Cardiac muscle cell (in vitro differentiated cells and primary cell): ENCODE data around the gene POC1A. TPM values are rescaled to one million over a fixed set of nuclear protein-coding genes. Genes with fewer than 3 reads are reported as not detected.
A peak's percentile ranks its signal among the peaks of the same experiment; 100 is the strongest.

Experiments
- DNase-seq, 2 donors: peaks; one replicate each; pipeline versions ENCODE4 v3.0.0 to v3.0.0-alpha.2; 2010 to 2017; ENCODE audit warnings: low read depth in 1 of 2, low spot score in 1 of 2
- H3K27ac ChIP-seq: fragments of 200-600 bp; sonication (generic); 2 replicates; pipeline ENCODE4 v1.5.1; 2016
- H3K27me3 ChIP-seq: fragments of 200-600 bp; sonication (generic); 2 replicates; pipeline ENCODE4 v1.6.0; 2016; ENCODE audit warnings: control low read depth
- H3K36me3 ChIP-seq: fragments of 200-600 bp; sonication (generic); 2 replicates; pipeline ENCODE4 v1.5.1; 2016; ENCODE audit warnings: control low read depth
- H3K4me1 ChIP-seq: fragments of 200-600 bp; sonication (generic); 2 replicates; pipeline ENCODE4 v1.8.1; 2017; ENCODE audit warnings: low read depth, mild to moderate bottlenecking, mixed run types
- H3K4me3 ChIP-seq: fragments of 200-600 bp; sonication (generic); 2 replicates; pipeline ENCODE4 v1.5.1; 2016; ENCODE audit warnings: mild to moderate bottlenecking
- H3K9me3 ChIP-seq: fragments of 200-600 bp; sonication (generic); 2 replicates; pipeline ENCODE4 v1.5.1; 2017; ENCODE audit warnings: low read depth, mild to moderate bottlenecking, control low read depth
- polyA plus RNA-seq: library from polyadenylated mRNA; unstranded; fragments of >200 nt; fragmentation: Nextera tagmentation; extraction: Ambion mirVana; gene quantifications from 2 replicates; pipeline ENCODE4 v1.2.1, GENCODE V29; 2016
- total RNA-seq: library from RNA; depleted of rRNA; stranded (reverse); fragments of >200 nt; gene quantifications from 2 replicates; pipeline ENCODE4 v1.2.3, GENCODE V29; 2016
- TF ChIP-seq, protein P1 (sequence below): IDR thresholded peaks from 2 replicates; pipeline ENCODE4 v1.5.1; 2012; ENCODE audit warnings: low read depth, mild to moderate bottlenecking, low read length

POC1A gene
- total and polyA plus RNA-seq, 2 experiments from 2014 or later: 10.6 to 12.4 TPM

DNA sequence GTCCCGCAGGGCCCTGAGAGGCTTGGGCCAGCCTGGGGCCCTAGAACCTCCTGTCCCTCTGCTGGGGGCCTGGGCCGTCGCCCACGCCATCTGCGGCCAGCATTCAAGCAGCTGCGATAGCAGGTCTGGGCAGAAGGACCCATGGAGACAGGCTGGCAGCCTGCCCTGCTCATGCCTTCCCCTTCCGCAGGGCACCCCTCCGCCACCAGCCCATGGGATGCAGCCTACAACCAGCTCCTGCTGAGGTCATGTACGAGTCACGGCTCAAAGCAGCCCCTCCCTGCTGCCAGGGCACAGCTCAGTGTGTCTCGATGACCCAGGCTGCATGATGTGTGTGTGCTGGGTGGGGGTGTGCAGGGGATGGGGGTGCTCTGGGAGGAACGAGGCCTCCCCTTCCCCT lies 125.7 kb downstream of the POC1A start:
- no peak for DNase-seq
- Histone ChIP-seq H3K9me3 (no peaks in the 10 kb centered on the region), H3K4me1 (peaks cover 58% of the 10 kb centered on the region), H3K36me3 (no peaks in the 10 kb centered on the region), H3K27ac (no peak overlapping the region), H3K27me3 (no peaks in the 10 kb centered on the region), H3K4me3 (no peak overlapping the region)
- TF ChIP-seq, protein P1, sequence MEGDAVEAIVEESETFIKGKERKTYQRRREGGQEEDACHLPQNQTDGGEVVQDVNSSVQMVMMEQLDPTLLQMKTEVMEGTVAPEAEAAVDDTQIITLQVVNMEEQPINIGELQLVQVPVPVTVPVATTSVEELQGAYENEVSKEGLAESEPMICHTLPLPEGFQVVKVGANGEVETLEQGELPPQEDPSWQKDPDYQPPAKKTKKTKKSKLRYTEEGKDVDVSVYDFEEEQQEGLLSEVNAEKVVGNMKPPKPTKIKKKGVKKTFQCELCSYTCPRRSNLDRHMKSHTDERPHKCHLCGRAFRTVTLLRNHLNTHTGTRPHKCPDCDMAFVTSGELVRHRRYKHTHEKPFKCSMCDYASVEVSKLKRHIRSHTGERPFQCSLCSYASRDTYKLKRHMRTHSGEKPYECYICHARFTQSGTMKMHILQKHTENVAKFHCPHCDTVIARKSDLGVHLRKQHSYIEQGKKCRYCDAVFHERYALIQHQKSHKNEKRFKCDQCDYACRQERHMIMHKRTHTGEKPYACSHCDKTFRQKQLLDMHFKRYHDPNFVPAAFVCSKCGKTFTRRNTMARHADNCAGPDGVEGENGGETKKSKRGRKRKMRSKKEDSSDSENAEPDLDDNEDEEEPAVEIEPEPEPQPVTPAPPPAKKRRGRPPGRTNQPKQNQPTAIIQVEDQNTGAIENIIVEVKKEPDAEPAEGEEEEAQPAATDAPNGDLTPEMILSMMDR: no peak

GRCh38 chr3:52026041-52026440 lies 128.2 kb downstream of the POC1A start:
- DNase-seq: no peak
- Histone ChIP-seq H3K36me3 (no peaks in the 10 kb centered on the region), H3K4me3 (no peak overlapping the region), H3K27ac (peak overlapping the region; percentile 62), H3K9me3 (no peaks in the 10 kb centered on the region), H3K4me1 (peaks cover 71% of the 10 kb centered on the region), H3K27me3 (no peaks in the 10 kb centered on the region)
- TF ChIP-seq, protein P1: no peak

DNA sequence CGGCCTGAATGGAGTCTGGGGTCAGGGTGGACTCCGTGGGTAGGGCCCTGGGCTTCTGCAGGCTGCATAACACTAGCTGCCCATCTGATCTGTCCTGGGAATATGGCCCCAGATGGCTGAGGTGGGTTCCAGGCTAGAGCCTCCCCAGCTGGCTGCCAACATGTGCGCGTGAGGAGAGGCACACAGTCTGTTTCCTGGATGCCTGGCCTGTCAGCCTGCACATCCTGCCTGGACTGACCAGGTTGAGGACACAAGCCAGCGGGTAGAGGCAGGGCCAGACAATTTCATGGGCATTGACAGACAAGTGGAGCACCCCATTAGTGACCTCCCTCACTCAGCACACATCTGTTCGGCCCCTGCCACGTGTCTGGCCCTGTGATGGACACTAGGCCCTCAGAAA lies 128.8 kb downstream of the POC1A start:
- Histone ChIP-seq H3K9me3 (no peaks in the 10 kb centered on the region), H3K4me1 (peaks cover 71% of the 10 kb centered on the region), H3K4me3 (no peak overlapping the region), H3K27me3 (no peaks in the 10 kb centered on the region), H3K27ac (peak overlapping the region; percentile 62), H3K36me3 (no peaks in the 10 kb centered on the region)
- no peak for DNase-seq
- TF ChIP-seq, protein P1: no peak

Other genes starting within 250 kb of the POC1A start
- 22.3 and 22.4 TPM in 2 replicates for gene RRP9, start 212.5 kb downstream of the POC1A start, total RNA-seq
- 32.8 and 38.2 TPM in 2 replicates for gene RRP9, start 212.5 kb downstream of the POC1A start, polyA plus RNA-seq
- 17.3 and 19.2 TPM in 2 replicates for gene PARP3, start 212.1 kb downstream of the POC1A start, total RNA-seq
- gene PARP3, start 212.1 kb downstream of the POC1A start, polyA plus RNA-seq: 23.7 and 26.6 TPM in 2 replicates
- gene GPR62, start 199.0 kb downstream of the POC1A start, total RNA-seq: 0.42 and 1.1 TPM in 2 replicates
- 0.94 and 2.2 TPM in 2 replicates for gene GPR62, start 199.0 kb downstream of the POC1A start, polyA plus RNA-seq
- gene PCBP4, start 187.0 kb downstream of the POC1A start, total RNA-seq: 151 and 226 TPM in 2 replicates
- gene PCBP4, start 187.0 kb downstream of the POC1A start, polyA plus RNA-seq: 114 and 122 TPM in 2 replicates
- gene ABHD14B, start 180.4 kb downstream of the POC1A start, total RNA-seq: 19.8 and 27.8 TPM in 2 replicates
- 23.3 and 29.9 TPM in 2 replicates for gene ABHD14B, start 180.4 kb downstream of the POC1A start, polyA plus RNA-seq
- 56.5 and 105 TPM in 2 replicates for gene ABHD14A, start 179.4 kb downstream of the POC1A start, total RNA-seq
- 95.9 and 104 TPM in 2 replicates for gene ABHD14A, start 179.4 kb downstream of the POC1A start, polyA plus RNA-seq
- 87.7 and 99.7 TPM in 2 replicates for gene ACY1, start 170.9 kb downstream of the POC1A start, total RNA-seq
- 116 and 125 TPM in 2 replicates for gene ACY1, start 170.9 kb downstream of the POC1A start, polyA plus RNA-seq
- 1,533 and 1,673 TPM in 2 replicates for gene RPL29, start 158.5 kb downstream of the POC1A start, total RNA-seq
- gene RPL29, start 158.5 kb downstream of the POC1A start, polyA plus RNA-seq: 844 and 941 TPM in 2 replicates
- gene DUSP7, start 97.9 kb downstream of the POC1A start, total RNA-seq: 32.2 and 39.5 TPM in 2 replicates
- gene DUSP7, start 97.9 kb downstream of the POC1A start, polyA plus RNA-seq: 7.1 and 13.1 TPM in 2 replicates
- 68.7 and 80.2 TPM in 2 replicates for gene ALAS1, start 43.7 kb upstream of the POC1A start, total RNA-seq
- 76.5 and 88.7 TPM in 2 replicates for gene ALAS1, start 43.7 kb upstream of the POC1A start, polyA plus RNA-seq
- 0.15 TPM in 1 of 2 replicates, not detected in the other for gene TLR9, start 71.2 kb upstream of the POC1A start, total RNA-seq
- gene TLR9, start 71.2 kb upstream of the POC1A start, polyA plus RNA-seq: 0.51 TPM in 1 of 2 replicates, not detected in the other
- gene TWF2, start 84.7 kb upstream of the POC1A start, total RNA-seq: 53.0 and 70.5 TPM in 2 replicates
- 42.3 and 43.6 TPM in 2 replicates for gene TWF2, start 84.7 kb upstream of the POC1A start, polyA plus RNA-seq
- 4.8 and 13.1 TPM in 2 replicates for gene PPM1M, start 91.3 kb upstream of the POC1A start, total RNA-seq
- gene PPM1M, start 91.3 kb upstream of the POC1A start, polyA plus RNA-seq: 10.7 and 16.1 TPM in 2 replicates
- gene WDR82, start 124.2 kb upstream of the POC1A start, total RNA-seq: 30.7 and 36.6 TPM in 2 replicates
- gene WDR82, start 124.2 kb upstream of the POC1A start, polyA plus RNA-seq: 35.4 and 49.0 TPM in 2 replicates
- gene GLYCTK, start 133.4 kb upstream of the POC1A start, total RNA-seq: 6.9 and 11.5 TPM in 2 replicates
- gene GLYCTK, start 133.4 kb upstream of the POC1A start, polyA plus RNA-seq: 1.2 and 8.6 TPM in 2 replicates
- gene DNAH1, start 161.9 kb upstream of the POC1A start, total RNA-seq: 3.2 and 3.6 TPM in 2 replicates
- 0.81 and 1.4 TPM in 2 replicates for gene DNAH1, start 161.9 kb upstream of the POC1A start, polyA plus RNA-seq